HuH-7 (cell line): ENCODE results near the gene SPATA18.
"Not testable (repeated sequence)": the region's sequence is repeated elsewhere in the genome, so short reads cannot be mapped to it uniquely, and the experiment has no call there.

Experiments used
- DNase-seq: peaks from one replicate; pipeline ENCODE4 v3.0.0; 2011; ENCODE audit warnings: low spot score

The SPATA18 gene

DNA sequence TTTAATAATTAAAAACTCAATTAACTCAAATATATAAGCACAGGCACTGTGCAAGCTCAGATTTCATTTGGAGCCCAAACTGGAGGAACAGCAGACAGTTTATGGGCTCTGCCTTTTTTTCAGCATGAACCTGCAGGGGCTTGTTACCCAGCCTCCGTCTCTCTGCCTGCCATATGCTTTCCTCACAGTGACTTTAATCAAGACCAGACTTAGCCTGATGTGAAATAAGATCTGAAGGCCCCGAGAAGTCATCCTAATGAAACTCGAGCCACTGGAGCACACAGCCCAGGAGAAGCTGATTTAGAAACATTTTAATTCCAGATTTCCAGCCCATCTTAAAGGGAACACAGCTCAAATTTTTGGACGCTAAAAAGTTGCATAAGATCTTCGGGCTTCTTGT is 55.6 kb downstream of the SPATA18 start:
- no peak for DNase-seq

DNA sequence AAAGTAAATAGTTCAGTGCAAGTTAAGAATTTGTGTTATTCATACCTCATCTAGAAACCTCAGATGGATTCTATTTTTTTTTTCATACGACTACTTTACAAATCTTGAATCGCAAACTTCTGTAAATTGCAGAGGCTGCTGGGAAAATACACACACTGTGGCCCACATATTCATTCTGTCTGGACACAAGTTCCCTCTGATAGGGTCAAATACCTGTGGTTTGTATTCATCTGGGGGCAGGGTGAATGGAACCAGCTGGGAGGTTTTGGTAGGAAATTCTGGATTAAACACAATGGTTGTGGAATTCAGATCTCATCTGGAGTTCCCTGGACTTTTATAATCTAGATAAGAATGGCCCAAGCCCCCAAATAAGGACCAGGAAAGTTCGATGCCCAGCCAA is 56.2 kb downstream of the SPATA18 start:
- DNase-seq: no peak

DNA sequence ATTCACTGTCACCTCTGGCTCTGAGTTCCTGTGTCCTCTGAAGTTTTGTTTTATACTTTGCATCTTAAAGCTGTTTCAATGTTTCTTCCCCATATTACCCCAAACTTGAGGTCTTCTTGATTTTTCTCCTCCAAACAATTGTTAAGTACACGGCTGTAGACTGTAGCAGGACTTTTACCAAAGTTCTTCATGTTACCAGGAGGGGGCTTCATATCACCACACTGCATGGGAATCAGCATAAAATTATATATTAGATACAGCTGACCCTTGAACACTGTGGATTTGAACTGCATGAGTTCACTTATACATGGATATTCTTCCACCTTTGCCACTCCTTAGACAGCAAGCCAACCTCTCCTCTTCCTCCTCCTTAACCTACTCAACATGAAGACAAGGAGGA is 56.6 kb downstream of the SPATA18 start:
- DNase-seq: no peak

DNA sequence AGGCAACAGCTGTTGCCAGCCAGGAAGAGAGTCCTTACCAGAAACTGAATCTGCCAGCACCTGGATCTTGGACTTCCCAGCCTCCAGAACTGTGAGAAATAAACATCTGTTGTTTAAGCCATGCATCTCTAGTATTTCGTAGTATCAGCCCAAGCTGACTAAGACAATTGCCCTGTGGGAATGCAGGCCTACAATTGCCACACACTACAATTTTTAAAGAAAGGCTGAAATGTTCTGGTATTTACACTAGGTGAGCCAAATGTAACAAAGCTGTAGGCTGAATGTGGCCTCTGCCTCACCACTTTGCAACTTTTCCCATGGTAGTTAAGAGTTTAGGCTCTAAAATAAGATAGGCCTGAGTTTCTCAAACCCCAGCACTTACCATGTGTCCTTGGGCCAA is 59.1 kb downstream of the SPATA18 start:
- DNase-seq: no peak

DNA sequence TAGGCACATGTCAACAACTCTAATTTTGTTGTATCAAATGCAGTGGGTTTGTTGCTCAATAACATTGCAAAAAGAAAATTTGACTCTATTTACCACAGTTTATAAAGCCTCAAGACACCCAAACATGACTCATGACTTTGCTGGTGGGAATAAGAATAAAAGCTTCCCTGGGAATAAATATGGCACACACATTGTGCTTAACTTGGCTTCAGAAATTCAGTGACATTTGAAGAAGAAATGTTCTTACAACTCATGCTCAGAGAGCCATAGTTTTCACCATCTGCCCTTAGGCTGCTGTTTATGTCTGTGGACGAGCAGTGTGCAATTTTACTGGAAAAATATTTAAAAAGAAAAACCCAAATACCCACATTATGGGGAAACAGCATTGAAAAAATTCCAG is 60.9 kb downstream of the SPATA18 start:
- no peak for DNase-seq

DNA sequence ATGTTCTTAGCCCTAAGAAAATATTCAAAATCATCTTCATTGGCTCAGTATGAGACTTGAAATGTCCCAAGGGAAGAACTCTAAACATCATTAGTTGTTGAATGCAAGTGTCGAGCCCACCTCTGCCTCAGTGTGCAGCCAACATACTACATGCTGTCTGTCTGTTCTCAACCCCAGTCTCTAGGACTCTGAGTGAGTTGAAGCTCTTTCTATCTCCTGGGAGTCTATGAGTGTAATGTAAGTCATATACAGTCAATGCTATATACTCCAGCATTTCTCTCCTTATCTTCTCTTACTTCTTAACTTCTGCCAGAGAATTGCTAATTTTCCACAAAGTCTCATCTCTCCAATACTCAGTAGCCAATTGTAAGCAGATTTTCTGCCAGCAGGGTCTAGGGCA is 61.3 kb downstream of the SPATA18 start:
- no peak for DNase-seq

DNA sequence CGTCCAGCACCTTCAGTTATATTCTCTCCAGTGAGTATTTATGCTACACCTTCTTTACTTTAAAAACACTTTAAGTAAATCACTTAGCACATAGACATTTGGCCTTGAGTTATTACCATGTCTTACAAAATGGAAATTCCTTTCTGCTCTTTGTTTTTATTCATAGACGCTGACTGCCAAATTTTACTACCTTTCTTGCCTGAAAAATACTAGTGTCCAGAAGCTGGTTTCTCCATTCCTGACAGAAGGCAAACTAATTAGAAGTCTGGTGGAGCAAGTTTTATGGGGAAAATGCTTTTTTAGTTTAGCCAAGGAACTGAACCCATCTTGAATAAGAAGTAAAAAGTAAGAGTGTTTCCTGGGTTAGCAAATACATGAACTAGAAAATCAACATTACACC is 65.5 kb downstream of the SPATA18 start:
- DNase-seq: no peak

DNA sequence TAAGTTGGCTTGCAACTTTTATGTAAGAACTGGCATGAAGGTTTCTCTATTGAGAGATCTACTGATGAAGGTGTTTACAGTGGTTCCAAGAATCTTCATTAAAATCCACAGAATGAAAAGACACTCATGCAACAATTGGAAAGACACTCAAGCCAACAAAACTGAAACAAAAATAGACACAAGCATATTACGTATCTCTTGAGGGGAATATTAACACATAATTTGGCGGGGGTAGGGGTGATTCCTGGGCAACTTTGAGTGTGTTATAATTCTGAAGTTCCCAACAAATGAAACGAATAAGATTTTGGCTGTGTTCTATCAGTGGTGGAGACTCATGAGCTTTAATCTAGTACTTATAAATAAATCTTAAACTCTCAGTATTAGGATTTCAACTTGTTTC is 75.1 kb downstream of the SPATA18 start:
- no peak for DNase-seq

DNA sequence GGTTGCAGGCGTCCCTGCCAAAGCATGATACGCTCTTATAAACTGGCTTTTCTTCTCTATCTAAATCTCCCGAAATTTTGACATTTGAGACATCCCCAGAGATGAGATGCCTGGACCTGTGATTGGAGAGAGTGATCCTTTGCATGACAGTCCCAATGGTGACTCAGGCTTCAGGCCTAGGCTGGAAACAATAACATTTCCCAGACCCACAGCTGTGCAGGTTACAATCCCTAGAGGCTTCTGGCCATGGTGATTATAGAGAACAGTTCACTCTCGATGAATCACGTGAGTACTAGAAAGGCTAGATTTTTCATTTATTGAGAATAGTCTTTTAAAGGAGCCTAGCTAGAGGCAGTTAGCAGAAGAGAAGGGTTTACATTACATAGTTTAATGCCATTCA is 75.9 kb downstream of the SPATA18 start:
- no peak for DNase-seq

DNA sequence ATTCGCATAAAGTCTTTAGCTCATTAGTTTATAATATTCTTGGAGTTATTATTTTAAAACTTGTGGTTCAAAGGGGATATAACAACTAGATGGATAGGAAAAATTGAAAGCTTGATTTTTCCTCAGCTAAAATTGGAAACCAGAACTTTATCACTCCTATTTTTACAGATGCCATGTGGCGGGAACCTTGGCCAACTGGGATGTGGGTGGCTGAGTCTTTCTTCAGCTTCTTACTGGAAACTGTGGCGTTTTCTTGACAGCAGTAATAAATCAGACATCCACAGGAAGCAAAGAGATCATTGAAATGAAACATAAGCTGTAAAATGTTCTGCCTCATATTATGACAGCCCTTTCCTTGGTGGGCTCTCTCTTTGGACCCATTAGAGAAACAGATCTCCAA is 84.1 kb downstream of the SPATA18 start:
- no peak for DNase-seq

DNA sequence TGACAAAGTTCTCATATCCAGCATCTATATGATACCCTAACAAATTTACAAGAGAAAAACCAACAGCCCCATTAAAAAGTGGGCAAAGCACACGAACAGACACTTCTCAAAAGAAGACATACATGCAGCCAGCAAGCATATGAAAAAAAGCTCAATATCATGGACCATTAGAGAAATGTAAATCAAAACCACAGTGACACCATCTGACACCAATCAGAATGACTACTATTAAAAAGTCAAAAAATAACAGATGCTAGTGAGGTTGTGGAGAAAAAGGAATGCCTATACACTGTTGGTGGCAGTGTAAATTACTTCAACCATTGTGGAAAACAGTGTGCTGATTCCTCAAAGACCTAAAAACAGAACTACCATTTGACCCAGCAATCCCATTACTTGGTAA is 86.0 kb downstream of the SPATA18 start:
- not testable (repeated sequence) for DNase-seq

DNA sequence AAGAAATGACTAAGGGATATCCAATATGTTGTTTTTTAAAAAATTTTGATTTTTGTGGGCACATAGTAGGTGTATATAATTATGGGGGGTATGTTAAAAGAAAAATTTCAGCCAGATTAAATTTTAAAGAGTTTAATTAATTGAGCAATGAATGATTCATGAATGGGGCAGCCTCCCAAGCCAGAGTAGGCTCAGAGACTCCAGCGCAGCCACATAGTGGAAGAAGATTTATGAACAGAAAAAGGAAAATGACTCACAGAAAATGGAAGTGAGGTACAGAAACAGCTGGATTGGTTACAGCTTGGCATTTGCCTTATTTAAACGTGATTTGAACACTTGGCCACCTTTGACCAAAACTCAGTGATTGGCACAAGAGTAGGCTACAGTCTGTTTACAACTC is 91.7 kb downstream of the SPATA18 start:
- DNase-seq: no peak

DNA sequence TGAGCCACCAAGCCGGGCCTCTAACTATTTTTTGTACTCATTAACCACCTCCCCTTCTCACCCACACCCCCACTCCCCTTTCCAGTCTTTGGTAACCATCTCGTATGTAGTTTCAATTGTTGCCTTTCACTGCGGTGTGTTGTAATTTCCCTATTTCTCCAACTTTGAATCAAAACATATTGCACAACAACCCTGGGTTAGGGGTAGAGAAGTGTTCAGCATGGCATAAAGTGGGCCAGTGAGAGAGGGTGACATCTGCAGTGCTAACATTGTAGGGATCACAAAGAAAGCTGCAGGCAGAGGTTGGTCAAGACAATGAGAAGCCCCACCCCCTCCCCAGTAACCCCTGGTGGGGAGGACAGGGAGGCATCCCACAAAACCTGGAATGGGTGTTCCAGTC is 92.7 kb downstream of the SPATA18 start:
- DNase-seq: no peak

DNA sequence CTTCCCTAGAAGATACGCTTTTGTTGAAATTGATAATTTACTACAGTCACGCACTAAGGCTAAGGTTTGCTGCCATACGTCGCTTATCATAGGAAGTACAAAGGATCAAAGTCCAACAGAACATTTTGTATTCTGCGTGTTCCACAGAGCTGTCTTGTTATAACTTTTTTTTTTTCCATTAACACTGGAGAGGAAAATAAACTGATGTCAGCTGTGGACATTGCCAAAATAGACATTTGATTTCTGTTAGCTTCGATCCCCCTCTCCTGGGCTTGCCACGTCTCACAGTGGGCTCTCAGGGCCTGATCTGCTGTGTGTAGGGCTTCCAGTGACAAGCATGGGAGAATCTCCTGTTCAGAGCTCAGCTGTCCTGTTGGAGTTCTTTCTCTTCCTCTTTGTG is 93.3 kb downstream of the SPATA18 start:
- DNase-seq: no peak
